GM18868 (cell line): ENCODE data around the gene DZIP3.
"Not testable (repeated sequence)": the region's sequence is repeated elsewhere in the genome, so short reads cannot be mapped to it uniquely, and the experiment has no call there.

ENCODE experiments used
- ATAC-seq: cut with Tn5 transposase; IDR thresholded peaks from one replicate; pipeline ENCODE4 v1.9.1; 2021; ENCODE audit warnings: mild to moderate bottlenecking, moderate library complexity; ENCODE audit not compliant: unreplicated experiment

The DZIP3 gene

DNA sequence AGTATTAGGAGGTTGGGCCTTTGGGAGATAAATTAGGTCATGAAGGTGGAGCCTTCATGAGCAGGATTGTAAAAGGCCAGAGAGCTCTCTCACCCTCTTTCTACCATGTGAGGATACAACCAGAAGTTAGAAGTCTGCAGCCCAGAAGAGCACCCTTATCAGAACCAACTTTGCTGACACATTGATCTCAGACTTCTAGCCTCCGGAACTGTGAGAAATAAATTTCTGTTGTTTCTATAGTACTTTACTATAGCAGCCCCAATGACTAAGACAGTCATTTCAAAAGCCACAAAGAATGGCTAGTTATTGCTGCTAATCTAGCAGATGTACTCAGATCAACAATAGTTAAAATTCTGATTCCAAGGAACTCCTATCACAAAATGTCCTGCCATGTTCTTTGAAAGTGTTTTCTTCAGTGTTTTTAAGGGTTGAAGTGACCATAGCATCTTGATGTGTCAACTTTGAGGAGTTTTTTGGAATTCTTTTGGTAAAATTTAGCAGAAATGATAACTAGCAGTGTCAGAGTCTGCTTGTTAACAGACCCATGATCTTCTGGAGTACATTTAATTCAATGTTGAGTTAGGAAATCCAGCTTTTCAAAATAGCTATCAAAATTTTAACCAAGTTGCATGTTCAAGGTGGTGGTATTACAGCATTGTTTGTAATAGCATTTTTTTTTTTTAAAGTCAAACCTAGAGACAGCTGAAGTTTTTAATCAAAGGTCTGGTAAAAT, 10.3 kb downstream of the DZIP3 start:
- ATAC-seq = peak; percentile 30

DNA sequence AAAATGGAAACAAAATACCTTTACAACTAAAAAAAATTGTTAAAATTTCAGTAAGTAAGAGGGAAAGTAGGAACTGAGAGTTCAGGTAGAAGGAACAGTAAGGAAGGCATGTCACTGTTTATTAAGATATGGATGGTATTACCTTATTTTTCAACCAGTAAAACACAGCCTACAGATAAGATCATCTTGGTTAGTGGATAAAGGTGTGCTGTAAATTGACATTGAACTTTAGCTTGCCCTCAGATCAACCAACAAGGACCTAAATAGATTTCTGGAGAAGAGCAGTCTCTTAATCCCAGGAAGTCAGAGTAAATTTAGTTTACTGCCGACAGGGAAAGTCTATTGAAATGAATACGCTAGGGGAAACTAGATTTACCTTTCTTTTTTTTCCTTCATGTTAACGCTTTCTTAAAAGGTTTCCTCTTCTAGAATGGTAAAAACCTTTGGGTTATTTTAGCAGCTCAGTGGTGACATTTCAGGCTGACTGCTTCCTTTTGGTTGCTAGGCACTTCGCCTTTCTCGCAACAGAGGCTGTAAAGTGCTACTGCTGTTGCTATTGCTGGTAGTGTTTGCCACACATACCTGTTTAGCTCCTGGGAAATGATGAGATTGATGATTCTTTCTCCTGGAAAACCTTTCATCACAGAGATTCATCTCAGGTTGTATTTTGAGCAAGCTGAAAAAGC, 12.9 kb downstream of the DZIP3 start:
- peak; percentile 89 for ATAC-seq

DNA sequence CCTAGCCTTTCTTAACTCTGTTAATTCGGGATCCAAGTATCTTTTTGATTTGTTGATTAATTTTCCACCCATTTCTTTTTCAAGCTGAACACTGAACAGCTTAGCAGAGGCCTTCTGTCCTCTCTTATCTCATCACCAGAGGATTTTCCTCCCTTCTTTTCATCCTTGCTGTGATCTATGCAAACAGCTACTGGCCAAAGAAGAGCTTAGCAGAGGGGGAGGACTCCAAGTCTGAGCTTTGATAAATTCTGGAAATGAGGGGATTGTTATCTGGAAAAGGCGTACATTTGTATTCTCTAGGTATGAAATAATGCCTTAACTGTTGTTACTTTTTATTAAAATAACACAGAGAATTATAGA, 13.4 kb downstream of the DZIP3 start:
- peak; percentile 14 for ATAC-seq

DNA sequence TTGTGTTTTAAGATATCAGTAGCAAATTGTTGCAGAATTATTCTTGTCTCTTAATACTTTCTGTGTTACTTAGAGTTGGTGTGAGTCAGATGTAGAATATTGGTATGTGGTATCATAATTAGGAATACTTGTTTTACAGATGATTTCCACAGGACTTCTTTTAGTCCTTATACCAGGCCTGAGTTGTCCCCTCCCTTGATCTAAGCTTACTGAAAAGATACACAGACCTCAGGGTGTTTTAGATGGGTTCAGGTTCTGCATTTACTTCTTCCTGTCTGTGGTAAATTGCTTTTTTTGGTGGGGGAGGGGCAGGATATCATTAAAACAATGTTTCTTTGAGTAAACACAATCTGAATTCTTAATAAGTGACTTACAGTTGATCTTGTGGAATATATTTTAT, 14.2 kb downstream of the DZIP3 start:
- ATAC-seq = peak; percentile 27

DNA sequence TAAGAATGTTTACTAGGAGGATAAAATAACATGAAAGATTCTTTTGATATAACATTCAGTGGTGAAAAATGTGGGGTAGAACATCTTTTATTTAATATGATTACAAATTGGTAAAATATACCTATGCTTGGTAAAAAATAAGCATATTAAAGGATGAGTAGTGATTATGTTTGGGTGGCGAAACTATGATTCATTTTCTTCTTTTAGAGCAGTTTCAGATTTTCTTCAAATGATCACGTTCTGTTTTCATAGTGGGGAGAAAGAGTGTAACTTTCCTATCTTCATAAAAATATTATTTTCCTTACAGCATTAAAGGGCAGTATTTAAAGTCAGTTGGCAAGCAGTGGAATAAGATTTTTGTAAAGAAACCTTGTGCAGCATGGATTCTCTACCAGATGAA, 15.5 kb downstream of the DZIP3 start:
- ATAC-seq = no peak

DNA sequence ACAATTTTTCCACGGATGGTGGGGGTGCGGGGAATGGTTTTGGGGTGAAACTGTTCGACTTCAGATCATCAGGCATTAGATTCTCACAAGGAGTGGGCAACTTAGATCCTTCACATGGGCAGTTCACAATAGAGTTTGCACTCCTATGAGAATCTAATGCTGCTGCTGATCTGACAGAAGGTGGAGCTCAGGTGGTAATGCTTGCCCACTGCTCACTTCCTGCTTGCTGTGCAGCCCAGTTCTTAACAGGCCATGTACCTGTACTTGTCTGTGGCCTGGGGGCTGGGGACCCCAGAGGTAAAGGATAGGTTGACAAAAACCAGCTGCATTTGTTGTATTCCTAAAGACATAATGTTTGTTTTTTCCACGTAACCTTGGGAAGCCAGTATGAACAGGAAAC, 16.0 kb downstream of the DZIP3 start:
- ATAC-seq = no peak

DNA sequence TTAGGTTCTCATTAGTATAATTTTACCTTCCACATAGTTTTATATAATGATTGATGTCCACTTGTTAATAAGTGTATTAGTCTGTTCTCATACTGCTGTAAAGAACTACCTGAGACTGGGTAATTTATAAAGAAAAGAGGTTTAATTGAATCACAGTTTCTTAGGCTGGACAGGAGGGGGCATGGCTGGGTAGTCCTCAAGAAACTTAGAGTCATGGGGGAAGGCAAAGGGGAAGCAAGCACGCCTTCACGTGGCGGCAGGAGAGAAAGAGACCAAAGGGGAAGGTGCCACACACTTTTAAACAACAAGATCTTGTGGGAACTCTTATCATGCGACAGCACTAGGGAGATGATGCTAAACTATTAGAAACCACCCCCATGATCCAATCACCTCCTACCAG, 19.2 kb downstream of the DZIP3 start:
- no peak for ATAC-seq

DNA sequence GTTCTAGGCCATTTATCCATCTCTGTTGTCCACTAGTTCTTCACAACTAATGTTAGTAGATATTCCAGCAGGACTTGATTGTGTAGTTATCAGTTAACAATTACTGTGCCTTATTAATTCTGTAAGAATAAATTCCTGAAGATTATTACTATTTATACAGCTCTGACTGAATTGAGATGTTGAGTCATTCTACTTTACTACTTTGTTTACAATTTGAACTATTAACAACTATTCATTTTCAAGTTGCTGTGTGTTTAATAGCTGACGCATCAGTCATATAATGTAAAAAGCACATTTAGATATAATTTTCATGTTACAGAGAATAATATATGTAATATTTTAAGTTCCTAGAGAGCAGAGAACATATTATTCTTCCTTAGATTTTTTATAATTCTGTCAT, 21.1 kb downstream of the DZIP3 start:
- ATAC-seq = no peak

DNA sequence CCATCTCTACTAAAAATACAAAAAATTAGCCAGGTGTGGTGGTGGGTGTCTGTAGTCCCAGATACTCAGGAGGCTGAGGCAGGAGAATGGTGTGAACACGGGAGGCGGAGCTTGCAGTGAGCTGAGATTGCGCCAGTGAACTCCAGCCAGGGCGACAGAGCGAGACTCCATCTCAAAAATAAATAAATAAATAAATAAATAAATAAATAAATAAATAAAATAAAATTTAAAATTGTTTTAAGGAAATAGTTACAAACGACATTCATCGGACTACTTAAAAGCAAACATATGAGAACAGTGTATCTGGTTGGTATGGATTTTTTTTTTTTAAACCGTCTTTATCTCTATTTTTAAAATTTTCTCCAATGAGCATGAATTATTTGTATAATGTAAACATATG, 26.6 kb downstream of the DZIP3 start:
- ATAC-seq = not testable (repeated sequence)

DNA sequence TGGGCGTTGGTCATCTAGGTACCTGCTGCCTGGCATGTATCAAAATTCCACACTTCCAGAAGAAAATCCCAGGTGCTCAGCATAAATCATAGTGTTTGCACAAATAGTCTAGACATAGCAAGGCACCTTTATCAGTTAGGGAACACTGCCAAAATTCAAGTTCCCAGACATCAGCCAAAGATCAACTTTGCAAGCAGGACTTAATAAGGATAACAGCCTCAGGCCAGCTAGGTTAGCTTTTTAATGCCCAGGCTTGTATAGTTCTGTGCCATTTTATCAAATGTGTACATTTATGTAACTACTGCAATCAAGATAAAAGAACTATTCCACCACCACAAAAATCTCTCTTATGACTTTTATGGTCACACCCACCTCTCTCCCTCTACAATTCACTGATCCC, 30.7 kb downstream of the DZIP3 start:
- ATAC-seq = no peak

DNA sequence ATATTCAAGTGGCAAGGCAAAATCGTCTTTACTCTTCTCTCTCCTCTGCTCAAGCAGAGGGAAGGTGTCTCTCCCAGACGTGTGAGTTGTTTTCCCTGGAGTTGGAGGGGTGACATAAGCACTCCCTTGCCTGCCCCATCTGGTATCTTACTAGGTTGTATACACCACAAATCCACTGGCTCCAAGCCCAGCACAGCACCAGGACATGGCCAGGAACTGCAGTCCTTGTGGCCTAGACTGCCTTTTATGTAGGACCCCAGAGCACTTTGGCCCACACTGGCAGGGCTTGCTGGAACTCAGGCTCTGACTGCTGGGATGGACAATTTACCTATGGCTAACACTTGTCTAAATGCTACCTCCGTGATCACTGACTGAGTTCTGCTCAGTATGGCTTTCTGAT, 34.0 kb downstream of the DZIP3 start:
- no peak for ATAC-seq

DNA sequence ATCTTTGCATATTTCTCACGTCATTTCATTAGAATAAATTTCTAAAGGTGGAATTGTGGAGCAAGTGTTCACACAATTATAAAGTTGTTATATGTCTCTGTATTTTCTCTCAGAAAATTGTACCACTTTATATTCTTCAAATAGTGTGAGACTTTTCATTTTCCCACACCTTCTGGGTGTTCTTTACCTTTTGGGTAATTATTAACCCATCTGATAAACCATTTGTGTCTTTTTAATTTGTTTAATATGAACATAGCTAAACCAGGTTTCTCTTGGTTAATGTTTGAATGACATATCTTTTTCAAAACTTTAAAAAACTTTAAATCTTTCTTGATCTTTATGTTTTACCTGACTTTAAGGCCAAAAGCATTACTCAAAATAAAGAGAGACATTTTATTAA, 40.5 kb downstream of the DZIP3 start:
- ATAC-seq = no peak

DNA sequence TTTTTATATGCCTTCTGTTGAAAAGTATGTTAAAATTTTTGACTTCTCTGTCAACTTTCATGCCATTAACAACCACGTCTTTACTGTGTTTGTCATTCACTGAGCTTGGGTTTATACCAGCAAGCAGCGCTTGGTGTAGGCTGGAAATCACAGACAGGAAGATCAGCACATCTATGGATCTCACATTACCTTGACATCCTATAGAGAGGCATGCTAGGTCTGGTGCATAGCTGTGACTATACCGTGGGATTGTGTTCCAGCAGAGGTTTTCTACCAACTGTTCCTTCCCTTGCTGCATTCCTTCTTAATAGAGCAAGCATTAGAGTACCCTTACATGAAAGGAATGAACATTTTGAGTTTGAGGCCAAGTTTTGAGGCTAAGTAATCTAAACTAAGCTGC, 53.0 kb downstream of the DZIP3 start:
- no peak for ATAC-seq

DNA sequence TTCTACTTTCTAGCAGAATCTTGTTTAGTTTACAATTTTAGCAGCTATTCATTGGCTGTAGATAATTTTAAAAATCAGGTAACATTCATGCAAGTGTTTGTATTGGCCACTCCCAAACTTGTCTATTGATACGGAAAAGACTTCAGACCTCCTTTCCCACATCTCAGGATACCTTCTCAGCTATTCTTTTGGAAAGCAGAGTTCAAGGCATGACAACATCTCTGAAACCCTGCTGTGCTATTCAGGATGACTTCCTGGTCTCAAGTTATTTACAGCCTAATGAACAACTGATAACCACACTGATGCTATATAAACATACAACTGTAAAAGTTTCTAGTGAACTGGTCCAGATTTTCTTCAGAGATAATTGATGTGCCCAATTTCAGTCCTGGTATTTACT, 55.8 kb downstream of the DZIP3 start:
- ATAC-seq = no peak

DNA sequence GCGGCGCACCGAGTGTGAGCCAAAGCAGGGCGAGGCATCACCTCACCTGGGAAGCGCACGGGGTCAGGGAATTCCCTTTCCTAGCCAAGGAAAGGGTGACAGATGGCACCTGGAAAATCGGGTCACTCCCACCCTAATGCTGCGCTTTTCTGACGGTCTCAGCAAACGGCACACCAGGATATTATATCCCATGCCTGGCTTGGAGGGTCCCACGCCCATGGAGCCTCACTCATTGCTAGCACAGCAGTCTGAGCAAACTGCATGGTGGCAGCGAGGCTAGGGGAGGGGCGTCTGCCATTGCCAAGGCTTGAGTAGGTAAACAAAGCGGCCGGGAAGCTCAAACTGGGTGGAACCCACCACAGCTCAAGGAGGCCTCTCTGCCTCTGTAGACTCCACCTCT, 66.1 kb downstream of the DZIP3 start:
- ATAC-seq = not testable (repeated sequence)

DNA sequence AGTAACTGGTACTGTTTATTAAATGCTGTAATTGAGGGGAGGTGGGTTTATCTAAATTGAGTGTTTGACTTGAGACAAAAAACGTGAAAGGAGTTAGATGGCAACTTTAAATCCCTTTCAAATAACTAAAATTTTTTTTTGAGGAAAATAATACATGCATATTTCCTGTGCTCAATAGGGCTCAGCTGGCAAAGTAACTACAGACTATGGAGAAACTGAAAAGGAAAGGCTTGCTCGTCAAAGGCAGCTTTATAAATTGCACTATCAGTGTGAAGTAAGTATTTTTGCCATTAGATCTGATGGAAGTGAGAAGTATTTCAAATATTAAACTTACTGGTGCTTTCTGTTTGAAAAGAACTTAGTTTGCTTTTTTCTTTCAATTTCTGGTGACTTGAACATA, 72.2 kb downstream of the DZIP3 start:
- no peak for ATAC-seq

DNA sequence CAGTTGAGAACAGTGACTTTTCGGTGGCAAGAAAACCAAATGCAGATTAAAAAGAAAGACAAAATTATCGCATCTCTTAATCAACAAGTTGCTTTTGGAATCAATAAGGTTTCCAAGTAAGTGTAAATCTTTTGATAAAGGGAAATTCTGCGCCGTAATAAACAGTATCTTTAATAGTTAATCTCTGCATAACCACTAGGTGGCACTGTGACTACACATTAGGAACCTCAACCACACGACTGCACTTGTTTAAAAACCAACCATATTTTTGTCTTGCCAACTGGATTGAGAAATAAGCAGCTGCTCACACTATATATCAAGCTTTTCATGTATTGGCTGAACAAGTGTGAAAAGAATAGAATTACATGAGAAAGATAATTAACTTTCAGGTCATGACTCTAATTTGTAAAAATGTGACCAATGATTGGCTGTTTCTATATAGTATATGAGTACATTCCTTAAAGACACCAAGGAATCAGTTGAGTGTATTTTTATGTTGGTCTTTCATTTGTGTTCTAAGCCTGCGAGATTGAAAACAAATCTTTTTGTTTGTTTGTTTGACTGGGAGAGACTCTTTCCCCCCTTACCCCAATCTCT, 72.7 kb downstream of the DZIP3 start:
- ATAC-seq = peak; percentile 92

DNA sequence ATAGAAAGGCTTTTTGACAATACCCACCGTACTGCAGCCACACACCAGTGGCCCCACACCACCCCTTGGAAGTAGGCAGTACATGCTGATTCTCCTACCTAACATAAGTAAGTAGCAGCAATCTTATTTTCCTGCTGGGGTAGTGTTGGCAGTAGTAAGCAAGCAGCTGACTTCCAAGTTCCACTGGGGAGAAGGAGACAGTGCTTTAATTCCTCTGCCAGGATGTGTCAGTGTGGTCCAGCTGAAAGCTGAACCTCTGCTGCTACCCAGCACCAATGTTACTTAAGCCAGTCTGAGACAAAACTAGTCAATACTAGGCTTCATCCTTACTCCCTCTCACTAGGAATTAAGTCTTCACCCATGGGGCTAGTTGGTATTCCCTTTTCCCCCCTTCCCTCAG, 74.7 kb downstream of the DZIP3 start:
- ATAC-seq = no peak

DNA sequence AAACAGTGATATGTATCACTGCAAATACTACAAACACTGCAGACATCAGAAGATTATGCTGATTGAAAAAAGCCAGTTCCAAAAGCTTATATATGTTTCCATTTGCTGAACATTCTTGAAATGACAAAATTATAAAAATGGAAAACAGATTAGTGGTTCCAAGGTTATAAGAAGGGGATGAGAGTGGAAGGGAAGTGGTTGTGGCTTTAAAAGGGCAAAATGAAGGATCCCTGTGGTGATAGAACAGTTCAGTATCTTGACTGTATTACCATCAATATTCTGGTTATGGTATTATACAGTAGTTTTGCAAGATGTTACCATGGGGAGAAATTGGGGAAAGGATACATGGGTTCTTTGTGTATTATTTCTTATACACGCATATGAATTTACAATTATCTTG, 77.8 kb downstream of the DZIP3 start:
- ATAC-seq = no peak

DNA sequence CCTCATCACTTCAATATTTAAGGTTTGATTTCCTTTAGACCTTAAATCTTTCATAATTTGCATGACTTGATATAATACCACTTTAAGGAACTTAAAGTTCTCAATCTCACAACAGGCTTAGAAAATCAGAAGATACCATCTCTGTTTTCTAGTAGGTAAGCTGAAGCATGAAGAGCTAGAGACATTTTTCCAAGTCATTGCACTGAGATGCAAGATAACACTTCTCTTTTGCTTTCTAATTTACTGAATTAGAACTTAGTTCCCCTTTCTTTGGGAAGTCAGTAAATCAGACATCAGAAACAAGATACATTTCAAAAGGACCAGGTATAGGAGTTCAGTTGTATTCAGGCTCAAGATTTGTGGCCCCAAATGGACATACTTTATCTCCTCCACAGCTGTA, 79.7 kb downstream of the DZIP3 start:
- peak; percentile 78 for ATAC-seq

DNA sequence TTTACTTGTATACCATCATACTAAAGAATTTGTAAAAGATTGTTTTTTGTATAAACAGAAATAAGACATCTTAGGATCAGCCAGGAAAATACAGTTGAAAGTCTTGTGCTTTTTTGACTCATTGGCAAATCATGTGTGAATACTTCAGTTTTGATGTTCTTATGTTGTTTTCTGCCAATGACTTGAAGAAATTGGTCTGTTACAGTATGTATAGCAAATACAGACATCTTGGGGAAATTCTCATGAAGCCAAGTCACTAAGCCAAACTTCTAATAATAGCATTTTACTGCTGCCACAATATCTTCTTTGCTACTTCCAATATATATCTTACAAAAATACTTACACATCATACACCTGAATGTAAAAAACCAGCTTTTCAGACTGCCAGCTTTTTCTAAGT, 83.2 kb downstream of the DZIP3 start:
- ATAC-seq = no peak

DNA sequence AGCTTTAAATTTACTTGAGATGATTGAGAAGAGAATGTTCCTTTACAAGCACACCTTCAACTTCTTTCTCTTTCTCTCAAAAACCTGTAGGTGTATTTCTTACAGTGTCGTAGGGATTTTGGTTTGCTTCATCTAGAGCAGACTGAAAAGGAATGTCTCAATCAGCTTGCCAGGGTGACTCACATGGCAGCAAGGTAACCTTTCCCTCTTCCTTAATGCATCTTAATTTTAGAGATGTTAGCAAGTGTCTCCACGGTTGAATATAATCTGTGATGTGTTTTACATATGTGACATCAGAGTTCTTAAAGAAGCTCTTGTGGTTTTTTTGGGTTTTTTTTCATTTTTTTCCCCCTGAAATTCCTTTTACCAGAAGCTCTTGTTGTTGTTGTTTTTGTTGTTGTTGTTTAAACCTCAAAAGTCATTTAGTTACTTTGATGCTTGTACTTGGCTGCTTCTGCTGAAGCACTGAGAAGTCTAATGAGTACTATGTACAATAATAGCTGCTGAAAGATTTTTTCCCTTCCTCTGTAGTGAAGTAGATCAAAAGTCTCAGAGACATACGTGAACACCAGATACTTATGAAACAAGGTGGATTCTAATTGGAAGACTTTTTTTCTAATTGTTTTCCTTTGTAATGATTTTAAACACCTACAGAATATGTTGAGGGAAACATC, 84.6 kb downstream of the DZIP3 start:
- no peak for ATAC-seq
